HepG2 (cell line): ENCODE measurements around the gene SULT1E1. TPM values are rescaled to one million over a fixed set of nuclear protein-coding genes. Genes with fewer than 3 reads are reported as not detected.

ENCODE experiments used
- ATAC-seq: fragments of 200-7000 bp; cut with Tn5 transposase; 3 replicates; pipeline ENCODE4 v1.9.1; 2020; ENCODE audit warnings: mild to moderate bottlenecking, moderate library complexity
- BruUV-seq: library from RNA; stranded (reverse); fragments of 400-500 nt; replicated peaks from 2 replicates; lab custom pipeline; 2021; lab: Mats Ljungman, UMichigan
- CTCF ChIA-PET: fragments of 300-600 bp; formaldehyde crosslinking; extraction: SDS; loops from one replicate; lab custom pipeline; 2021; ENCODE audit warnings: low total read pairs, inconsistent platforms, low intra/inter-chr PET ratio; lab: Yijun Ruan, JAX
- POLR2A ChIA-PET: fragments of 350-600 bp; sonication (Branson Sonifier 250); formaldehyde crosslinking; loops from one replicate; lab custom pipeline; 2020; ENCODE audit warnings: antibody characterized with exemption, inconsistent platforms; lab: Yijun Ruan, JAX
- DNase-seq: peaks from one replicate; pipeline ENCODE4 v3.0.0-alpha.2; 2015; ENCODE audit warnings: low spot score
- FAIRE-seq: peaks from 3 replicates; lab custom pipeline; 2011; peaks lifted over from hg19 to GRCh38; lab: Jason Lieb, UNC
- H2AFZ ChIP-seq: one replicate; pipeline ENCODE4 v1.6.1; 2011; ENCODE audit warnings: low read length, inconsistent platforms
- H3K27ac ChIP-seq: fragments of 300-600 bp; 3 replicates; pipeline ENCODE4 v1.8.0; 2011; ENCODE audit warnings: mixed run types, mild to moderate bottlenecking, mixed read lengths, low read length, inconsistent platforms; ENCODE audit not compliant: insufficient read depth; ENCODE audit errors: extremely low read length
- H3K27me3 ChIP-seq, 2 experiments: fragments of 200-600 bp in 1 of 2; 2 replicates in 1 of 2; 3 replicates in 1 of 2; pipeline versions ENCODE4 v1.6.0 to v1.8.0; 2011; ENCODE audit warnings: low read length in 2 of 2, mild to moderate bottlenecking in 2 of 2, moderate library complexity in 2 of 2, inconsistent platforms in 1 of 2; ENCODE audit not compliant: insufficient read depth in 2 of 2, control insufficient read depth in 1 of 2
- H3K36me3 ChIP-seq, 2 experiments: fragments of 200-600 bp in 1 of 2; replicated peaks in 1 of 2; 2 replicates in 1 of 2; 3 replicates in 1 of 2; pipeline versions ENCODE4 v1.5.1 to v1.8.0; 2011; ENCODE audit warnings: low read length in 2 of 2, inconsistent platforms in 1 of 2; ENCODE audit not compliant: insufficient read depth in 2 of 2, control insufficient read depth in 1 of 2
- H3K4me1 ChIP-seq: 2 replicates; pipeline ENCODE4 v1.5.1; 2012; ENCODE audit warnings: low read length, inconsistent platforms; ENCODE audit not compliant: insufficient read depth
- H3K4me2 ChIP-seq: 2 replicates; pipeline ENCODE4 v1.6.0; 2011; ENCODE audit warnings: low read depth, low read length, inconsistent platforms
- H3K4me3 ChIP-seq, 3 experiments: fragments of 200-600 bp in 1 of 3; sonication (generic), shearing (Covaris generic) in 1 of 3; replicated peaks in 1 of 3; 2 replicates each; pipeline ENCODE4 v1.5.1; 2011 to 2016; ENCODE audit warnings: low read length in 3 of 3, inconsistent platforms in 2 of 3, low read depth in 2 of 3, mild to moderate bottlenecking in 2 of 3, control low read depth in 1 of 3, mixed read lengths in 1 of 3; ENCODE audit not compliant: insufficient read depth in 1 of 3
- H3K79me2 ChIP-seq: one replicate; pipeline ENCODE4 v1.6.1; 2011; ENCODE audit warnings: low read length, inconsistent platforms; ENCODE audit not compliant: insufficient read depth
- H3K9ac ChIP-seq: 2 replicates; pipeline ENCODE4 v1.6.0; 2011; ENCODE audit warnings: mild to moderate bottlenecking, low read depth, low read length, inconsistent platforms; ENCODE audit not compliant: insufficient read depth
- H3K9me3 ChIP-seq: 2 replicates; pipeline ENCODE4 v1.5.1; 2012; ENCODE audit warnings: mild to moderate bottlenecking, low read length
- H4K20me1 ChIP-seq: 2 replicates; pipeline ENCODE4 v1.6.0; 2011; ENCODE audit warnings: inconsistent platforms, mild to moderate bottlenecking, low read length, moderate library complexity; ENCODE audit not compliant: insufficient read depth
- ARHGAP35 ChIP-seq: sonication (generic); formaldehyde crosslinking; IDR thresholded peaks from 2 replicates; pipeline ENCODE4 v1.9.0; 2022; ENCODE audit warnings: mild to moderate bottlenecking, inconsistent platforms, moderate library complexity, missing genetic modification reagents, borderline replicate concordance
- ATM ChIP-seq: fragments of 450-650 bp; IDR thresholded peaks from 2 replicates; pipeline ENCODE4 v1.7.1; 2017; ENCODE audit warnings: mild to moderate bottlenecking, borderline replicate concordance
- CEBPG ChIP-seq: IDR thresholded peaks from 2 replicates; pipeline ENCODE4 v1.6.1; 2016
- DNMT3B ChIP-seq: conservative IDR thresholded peaks from 2 replicates; pipeline ENCODE4 v1.6.1; 2016; ENCODE audit warnings: missing biosample characterization, control low read depth
- MYNN ChIP-seq: sonication (generic); formaldehyde crosslinking; IDR thresholded peaks from 2 replicates; pipeline ENCODE4 v1.4.0; 2020; ENCODE audit warnings: mild to moderate bottlenecking, low read depth, missing genetic modification reagents
- REL ChIP-seq: sonication (generic); formaldehyde crosslinking; conservative IDR thresholded peaks from 2 replicates; pipeline ENCODE4 v1.8.0; 2022; ENCODE audit warnings: mild to moderate bottlenecking, missing genetic modification reagents, moderate library complexity
- RFX5 ChIP-seq: IDR thresholded peaks from 2 replicates; pipeline ENCODE4 v1.6.1; 2011; ENCODE audit warnings: low read depth, low read length, improper control_type of control experiment
- ZC3H4 ChIP-seq: sonication (generic); formaldehyde crosslinking; IDR thresholded peaks from 2 replicates; pipeline ENCODE4 v1.4.0; 2020; ENCODE audit warnings: missing genetic modification reagents, borderline replicate concordance
- ZFP37 ChIP-seq: sonication (generic); formaldehyde crosslinking; IDR thresholded peaks from 2 replicates; pipeline ENCODE4 v1.4.0; 2020; ENCODE audit warnings: missing genetic modification reagents, borderline replicate concordance
- ZKSCAN1 ChIP-seq: fragments of 150-350 bp; IDR thresholded peaks from 2 replicates; pipeline ENCODE4 v1.6.1; 2014; ENCODE audit warnings: low read length
- ZNF251 ChIP-seq: sonication (generic); formaldehyde crosslinking; IDR thresholded peaks from 2 replicates; pipeline ENCODE4 v1.9.0; 2021; ENCODE audit warnings: mild to moderate bottlenecking, missing genetic modification reagents
- ZNF331 ChIP-seq: sonication (generic); formaldehyde crosslinking; IDR thresholded peaks from 2 replicates; pipeline ENCODE4 v1.4.0; 2020; ENCODE audit warnings: missing genetic modification reagents
- ZNF558 ChIP-seq: sonication (generic); formaldehyde crosslinking; IDR thresholded peaks from 2 replicates; pipeline ENCODE4 v1.9.0; 2022; ENCODE audit warnings: mild to moderate bottlenecking, missing genetic modification reagents, borderline replicate concordance
- ZNF737 ChIP-seq: sonication (generic); formaldehyde crosslinking; IDR thresholded peaks from 2 replicates; pipeline ENCODE4 v1.5.0; 2020; ENCODE audit warnings: missing genetic modification reagents, mild to moderate bottlenecking, borderline replicate concordance
- WGBS: methylation state at CpG from one replicate; pipeline ENCODE4 v1.1.6; 2017; ENCODE audit warnings: low lambda C conversion rate; 5-methylcytosine and 5-hydroxymethylcytosine counted together
- in situ Hi-C: cut with HindIII; loops from 2 replicates; pipeline ENCODE4 v1.10.0; 2017; ENCODE audit warnings: low pct_unique_long_range_greater_than_20kb; ENCODE audit not compliant: extremely low pct_ligation_motif_present
- intact Hi-C: fragments of 100-400 bp; cut with micrococcal nuclease; formaldehyde crosslinking; loops from one replicate; pipeline ENCODE4 v1.10.0; 2022; ENCODE audit not compliant: unreplicated experiment
- polyA plus RNA-seq, 8 experiments: library from polyadenylated mRNA; depleted of rRNA in 3 of 8; stranded (reverse) in 7 of 8; unstranded in 1 of 8; fragments of >200 nt; fragmentation: Illumina TruSeq in 4 of 8; extraction: Trizol in 4 of 8; gene quantifications; 2 replicates each; pipeline versions ENCODE4 v1.2.1 to v1.2.3, GENCODE V29; 2011 to 2016; ENCODE audit warnings: low read depth in 4 of 8, missing spikeins in 1 of 8, mixed read lengths in 1 of 8; ENCODE audit not compliant: insufficient read depth in 1 of 8
- total RNA-seq, 5 experiments: library from RNA; depleted of rRNA; stranded (reverse); fragments of >200 nt; fragmentation: Illumina TruSeq; extraction: Trizol; gene quantifications; 2 replicates each; pipeline ENCODE4 v1.2.3, GENCODE V29; 2016; ENCODE audit warnings: low read depth in 1 of 5
- TF ChIP-seq, protein P1 (sequence below): sonication (generic); formaldehyde crosslinking; conservative IDR thresholded peaks from 2 replicates; pipeline ENCODE4 v1.4.0; 2020; ENCODE audit warnings: missing genetic modification reagents
- TF ChIP-seq, protein P2 (sequence below): sonication (generic); formaldehyde crosslinking; IDR thresholded peaks from 2 replicates; pipeline ENCODE4 v1.5.0; 2020; ENCODE audit warnings: missing genetic modification reagents
- TF ChIP-seq, protein P3 (sequence below): sonication (generic); formaldehyde crosslinking; IDR thresholded peaks from 2 replicates; pipeline ENCODE4 v1.5.0; 2020; ENCODE audit warnings: mild to moderate bottlenecking, missing genetic modification reagents

SULT1E1 gene
- total and polyA plus RNA-seq, 2 of the 13 experiments (the other 11 are each of a cell fraction or from before 2014, with no cell fraction given): 1.7 to 3.9 TPM

DNA sequence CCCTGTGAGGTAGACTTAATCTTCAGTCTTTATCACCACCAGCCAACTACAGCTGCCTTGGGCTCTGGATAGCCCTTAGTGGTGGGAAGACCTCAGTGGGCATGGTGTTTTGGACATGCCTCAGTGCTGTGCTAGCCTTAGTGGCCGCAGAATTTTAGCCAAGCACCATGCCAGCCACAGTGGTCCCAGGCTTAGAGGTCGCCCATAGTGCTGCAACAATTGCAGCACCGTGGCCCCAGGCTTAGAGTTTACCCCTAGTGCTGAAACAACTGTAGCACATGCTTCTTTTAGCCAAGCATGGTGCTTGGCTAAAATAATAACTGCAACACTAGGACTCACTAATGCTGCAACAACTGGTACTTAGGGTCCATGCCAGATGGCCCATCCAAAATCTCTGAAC lies 60.6 kb downstream of the SULT1E1 start:
- BruUV-seq: no TSS peak
- Histone ChIP-seq H3K36me3 (no peaks in the 10 kb centered on the region), H3K79me2 (no peaks in the 10 kb centered on the region), H3K4me3 (no peak overlapping the region), H2AFZ (no peak overlapping the region), H3K4me1 (no peaks in the 10 kb centered on the region), H3K9ac (no peak overlapping the region), H3K27ac (no peak overlapping the region), H3K27me3 (no peaks in the 10 kb centered on the region), H3K4me2 (no peak overlapping the region), H4K20me1 (no peaks in the 10 kb centered on the region), H3K9me3 (no peaks in the 10 kb centered on the region)
- ChIA-PET CTCF (no interaction called here), POLR2A (no interaction called here)
- ATAC-seq: no peak
- WGBS: 100% methylated on average over 1 of the region's 3 CpGs
- in situ Hi-C loops (no loop called here), intact Hi-C loops (no loop called here)
- FAIRE-seq: no peak
- TF ChIP-seq, protein P1, sequence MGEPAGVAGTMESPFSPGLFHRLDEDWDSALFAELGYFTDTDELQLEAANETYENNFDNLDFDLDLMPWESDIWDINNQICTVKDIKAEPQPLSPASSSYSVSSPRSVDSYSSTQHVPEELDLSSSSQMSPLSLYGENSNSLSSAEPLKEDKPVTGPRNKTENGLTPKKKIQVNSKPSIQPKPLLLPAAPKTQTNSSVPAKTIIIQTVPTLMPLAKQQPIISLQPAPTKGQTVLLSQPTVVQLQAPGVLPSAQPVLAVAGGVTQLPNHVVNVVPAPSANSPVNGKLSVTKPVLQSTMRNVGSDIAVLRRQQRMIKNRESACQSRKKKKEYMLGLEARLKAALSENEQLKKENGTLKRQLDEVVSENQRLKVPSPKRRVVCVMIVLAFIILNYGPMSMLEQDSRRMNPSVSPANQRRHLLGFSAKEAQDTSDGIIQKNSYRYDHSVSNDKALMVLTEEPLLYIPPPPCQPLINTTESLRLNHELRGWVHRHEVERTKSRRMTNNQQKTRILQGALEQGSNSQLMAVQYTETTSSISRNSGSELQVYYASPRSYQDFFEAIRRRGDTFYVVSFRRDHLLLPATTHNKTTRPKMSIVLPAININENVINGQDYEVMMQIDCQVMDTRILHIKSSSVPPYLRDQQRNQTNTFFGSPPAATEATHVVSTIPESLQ: no peak
- TF ChIP-seq ZNF737 (CRISPR knock-in tag): no peak
- no peak for TF ChIP-seq CEBPG (CRISPR knock-in tag)
- TF ChIP-seq ARHGAP35 (CRISPR knock-in tag): no peak
- TF ChIP-seq REL (CRISPR knock-in tag): no peak
- TF ChIP-seq RFX5: no peak
- TF ChIP-seq, protein P2, sequence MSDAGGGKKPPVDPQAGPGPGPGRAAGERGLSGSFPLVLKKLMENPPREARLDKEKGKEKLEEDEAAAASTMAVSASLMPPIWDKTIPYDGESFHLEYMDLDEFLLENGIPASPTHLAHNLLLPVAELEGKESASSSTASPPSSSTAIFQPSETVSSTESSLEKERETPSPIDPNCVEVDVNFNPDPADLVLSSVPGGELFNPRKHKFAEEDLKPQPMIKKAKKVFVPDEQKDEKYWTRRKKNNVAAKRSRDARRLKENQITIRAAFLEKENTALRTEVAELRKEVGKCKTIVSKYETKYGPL: no peak
- no peak for TF ChIP-seq ATM
- TF ChIP-seq ZNF251 (CRISPR knock-in tag): no peak
- TF ChIP-seq ZKSCAN1: no peak
- TF ChIP-seq ZFP37 (CRISPR knock-in tag): no peak
- TF ChIP-seq DNMT3B (CRISPR knock-in tag): no peak
- TF ChIP-seq, protein P3, sequence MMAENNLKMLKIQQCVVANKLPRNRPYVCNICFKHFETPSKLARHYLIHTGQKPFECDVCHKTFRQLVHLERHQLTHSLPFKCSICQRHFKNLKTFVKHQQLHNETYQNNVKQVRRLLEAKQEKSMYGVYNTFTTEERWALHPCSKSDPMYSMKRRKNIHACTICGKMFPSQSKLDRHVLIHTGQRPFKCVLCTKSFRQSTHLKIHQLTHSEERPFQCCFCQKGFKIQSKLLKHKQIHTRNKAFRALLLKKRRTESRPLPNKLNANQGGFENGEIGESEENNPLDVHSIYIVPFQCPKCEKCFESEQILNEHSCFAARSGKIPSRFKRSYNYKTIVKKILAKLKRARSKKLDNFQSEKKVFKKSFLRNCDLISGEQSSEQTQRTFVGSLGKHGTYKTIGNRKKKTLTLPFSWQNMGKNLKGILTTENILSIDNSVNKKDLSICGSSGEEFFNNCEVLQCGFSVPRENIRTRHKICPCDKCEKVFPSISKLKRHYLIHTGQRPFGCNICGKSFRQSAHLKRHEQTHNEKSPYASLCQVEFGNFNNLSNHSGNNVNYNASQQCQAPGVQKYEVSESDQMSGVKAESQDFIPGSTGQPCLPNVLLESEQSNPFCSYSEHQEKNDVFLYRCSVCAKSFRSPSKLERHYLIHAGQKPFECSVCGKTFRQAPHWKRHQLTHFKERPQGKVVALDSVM (CRISPR knock-in tag): no peak
- TF ChIP-seq ZNF558 (CRISPR knock-in tag): no peak
- TF ChIP-seq MYNN (CRISPR knock-in tag): no peak
- no peak for TF ChIP-seq ZC3H4
- TF ChIP-seq ZNF331: no peak
- DNase-seq: no peak
